ENCODE results near the gene DNER. TPM values are rescaled to one million over a fixed set of nuclear protein-coding genes. Genes with fewer than 3 reads are reported as not detected.

Gene DNER
- total and polyA plus RNA-seq, 2 of the 13 experiments (the other 11 are each of a cell fraction or from before 2014, with no cell fraction given), result not detected

- TF ChIP-seq IKZF5 (CRISPR knock-in tag; IDR thresholded peaks at IDR 0.05) (no peak), ZNF296 (CRISPR knock-in tag; conservative IDR thresholded peaks at IDR 0.05) (no peak)
Measured at GRCh38 chr2:229641676-229642075, 72.7 kb downstream of the DNER start (continued).

- ChIA-PET POLR2A (no interaction called here), CTCF (ENCODE audit: low intra/inter-chr PET ratio, low total read pairs) (no interaction called here)
- FAIRE-seq (no peak), ATAC-seq (no peak), DNase-seq (ENCODE audit: low spot score) (no peak)
- in situ Hi-C loops (cut with HindIII; ENCODE audit: extremely low pct_ligation_motif_present, low pct_unique_long_range_greater_than_20kb) (no loop called here), intact Hi-C loops (cut with micrococcal nuclease; ENCODE audit: unreplicated experiment) (no loop called here)
- Histone ChIP-seq H3K4me2 (ENCODE audit: low read depth, low read length) (no peak overlapping the region), H2AFZ (ENCODE audit: low read length) (no peak overlapping the region), H3K4me3 (replicated peaks in 1 of 3; ENCODE audit: insufficient read depth in 1 of 3, low read depth in 2 of 3, low read length in 3 of 3) (no peak overlapping the region), H3K36me3 (replicated peaks in 1 of 2; ENCODE audit: control insufficient read depth in 1 of 2, insufficient read depth in 2 of 2, low read length in 2 of 2) (no peaks in the 10 kb centered on the region), H4K20me1 (ENCODE audit: insufficient read depth, low read length) (no peaks in the 10 kb centered on the region), H3K9me3 (ENCODE audit: low read length) (no peaks in the 10 kb centered on the region), H3K27ac (ENCODE audit: extremely low read length, insufficient read depth, low read length) (no peak overlapping the region), H3K4me1 (ENCODE audit: insufficient read depth, low read length) (no peaks in the 10 kb centered on the region), H3K79me2 (ENCODE audit: insufficient read depth, low read length) (no peaks in the 10 kb centered on the region), H3K9ac (ENCODE audit: insufficient read depth, low read depth, low read length) (no peak overlapping the region), H3K27me3 (ENCODE audit: control insufficient read depth in 1 of 2, insufficient read depth in 2 of 2, low read length in 2 of 2) (peaks cover 0 to 5% of the 10 kb centered on the region in 2 experiments; a peak in 3 of 5 replicates)
- WGBS (ENCODE audit: low lambda C conversion rate), result 27% methylated on average over 4 of the region's 4 CpGs
- BruUV-seq (replicated peaks), result no TSS peak
- TF ChIP-seq TBX2 (CRISPR knock-in tag; IDR thresholded peaks at IDR 0.05; ENCODE audit: borderline replicate concordance) (no peak), TOPORS (CRISPR knock-in tag; IDR thresholded peaks at IDR 0.05) (no peak), KLF6 (CRISPR knock-in tag; IDR thresholded peaks at IDR 0.05) (no peak), MBD4 (IDR thresholded peaks at IDR 0.05; ENCODE audit: borderline replicate concordance, low read length) (no peak), ZNF280B (CRISPR knock-in tag; IDR thresholded peaks at IDR 0.05; ENCODE audit: borderline replicate concordance) (no peak), ATRX (CRISPR knock-in tag; IDR thresholded peaks at IDR 0.05; ENCODE audit: borderline replicate concordance) (no peak), CC2D1A (CRISPR knock-in tag; IDR thresholded peaks at IDR 0.05) (no peak), ZBTB4 (CRISPR knock-in tag; IDR thresholded peaks at IDR 0.05; ENCODE audit: borderline replicate concordance) (no peak), RAD21 (CRISPR knock-in tag; IDR thresholded peaks at IDR 0.05) (no peak), NBN (conservative IDR thresholded peaks at IDR 0.05) (no peak), SETDB1 (CRISPR knock-in tag; IDR thresholded peaks at IDR 0.05; ENCODE audit: borderline replicate concordance) (no peak), MAFK (conservative IDR thresholded peaks at IDR 0.05 in 1 of 2, IDR thresholded peaks at IDR 0.05 in 1 of 2; ENCODE audit: low read length in 2 of 2) (no peak), CCAR2 (optimal IDR thresholded peaks at IDR 0.05; ENCODE audit: low read depth, low read length) (no peak), MZF1 (CRISPR knock-in tag; IDR thresholded peaks at IDR 0.05; ENCODE audit: borderline replicate concordance) (no peak), HNRNPUL1 (IDR thresholded peaks at IDR 0.05; ENCODE audit: low read depth, low read length) (no peak)
Measured at GRCh38 chr2:229640636-229641035, 73.7 kb downstream of the DNER start.

Measured in HepG2 (cell line).